Ascending aorta (tissue), 2 donors: ENCODE results near the gene SNX2. TPM values are rescaled to one million over a fixed set of nuclear protein-coding genes. Genes with fewer than 3 reads are reported as not detected.
A peak's percentile ranks its signal among the peaks of the same experiment; 100 is the strongest.

Experiments
- DNase-seq, 2 donors: peaks; one replicate each; pipeline ENCODE4 v3.0.0-alpha.2; 2019; ENCODE audit warnings: low spot score in 2 of 2
- H3K27ac ChIP-seq, 2 donors: fragments of 200-600 bp; sonication (generic); one replicate each; pipeline ENCODE4 v1.5.1; 2016 to 2017; ENCODE audit warnings: mild to moderate bottlenecking in 1 of 2
- H3K27me3 ChIP-seq: fragments of 200-600 bp; sonication (generic); one replicate; pipeline ENCODE4 v1.5.1; 2017
- H3K36me3 ChIP-seq, 2 donors: fragments of 200-600 bp; sonication (generic); one replicate each; pipeline ENCODE4 v1.5.1; 2016
- H3K4me1 ChIP-seq, 2 donors: fragments of 200-600 bp; sonication (generic); one replicate each; pipeline ENCODE4 v1.5.1; 2016 to 2017; ENCODE audit warnings: mild to moderate bottlenecking in 1 of 2
- H3K4me3 ChIP-seq, 2 donors: fragments of 200-600 bp; sonication (generic); one replicate each; pipeline ENCODE4 v1.5.1; 2016 to 2017; ENCODE audit warnings: mild to moderate bottlenecking in 1 of 2
- H3K9me3 ChIP-seq, 2 donors: fragments of 200-600 bp; sonication (generic); one replicate each; pipeline ENCODE4 v1.5.1; 2016
- CTCF ChIP-seq, 3 experiments: fragments of 200-600 bp in 2 of 3; fragments of 450-650 bp in 1 of 3; sonication (generic) in 2 of 3; IDR thresholded peaks; one replicate each; pipeline ENCODE4 v1.5.1; 2016 to 2019; ENCODE audit warnings: antibody characterized with exemption in 3 of 3, mild to moderate bottlenecking in 1 of 3, moderate library complexity in 1 of 3
- intact Hi-C: fragments of 100-400 bp; cut with DNase I; formaldehyde crosslinking; loops from one replicate; pipeline ENCODE4 v1.15.1; 2023
- total RNA-seq: library from RNA; depleted of rRNA; stranded (reverse); fragments of >200 nt; gene quantifications from one replicate; pipeline ENCODE4 v1.1.0, GENCODE V29; 2016

SNX2 gene
- total RNA-seq, 1 donor from 2014 or later = 15.6 TPM

- no peak for DNase-seq
- no peaks in the 10 kb centered on the region for H3K36me3 ChIP-seq
- peak overlapping the region; percentile 90 to 91 for H3K27ac ChIP-seq
- H3K27me3 ChIP-seq = no peaks in the 10 kb centered on the region
- no peak for TF ChIP-seq CTCF (IDR thresholded peaks at IDR 0.05)
- H3K4me1 ChIP-seq = peaks cover 8 to 15% of the 10 kb centered on the region in 2 donors
- intact Hi-C loops = loop anchor here (10.0 kb wide), 1 partner anchor 330 kb away; no protein-coding TSS in a partner anchor
- H3K9me3 ChIP-seq = no peaks in the 10 kb centered on the region
- peak overlapping the region; percentile 77 to 96 for H3K4me3 ChIP-seq
Measured at GRCh38 chr5:122844136-122844909, 69.4 kb downstream of the SNX2 start.

- no peaks in the 10 kb centered on the region for H3K9me3 ChIP-seq
- intact Hi-C loops = loop anchor here (1.0 to 10.0 kb wide), 8 partner anchors 62 to 667 kb away; partner anchors contain the start of genes CSNK1G3, PPIC and PRDM6
- H3K36me3 ChIP-seq = no peaks in the 10 kb centered on the region
- H3K27me3 ChIP-seq = no peaks in the 10 kb centered on the region
- H3K4me3 ChIP-seq = peak overlapping the region; percentile 77 to 96
- peak overlapping the region; percentile 90 to 91 for H3K27ac ChIP-seq
- TF ChIP-seq CTCF (IDR thresholded peaks at IDR 0.05) = no peak
- no peak for DNase-seq
- peaks cover 8 to 15% of the 10 kb centered on the region in 2 donors for H3K4me1 ChIP-seq
Measured at GRCh38 chr5:122844910-122845228, 70.0 kb downstream of the SNX2 start.

- Histone ChIP-seq H3K4me3 (peak within 1 kb of the TSS; percentile 77 to 96), H3K9me3 (no peaks in the 10 kb centered on the region), H3K27me3 (no peaks in the 10 kb centered on the region), H3K4me1 (peaks cover 8 to 15% of the 10 kb centered on the region in 2 donors), H3K27ac (peak within 1 kb of the TSS; percentile 90 to 91), H3K36me3 (no peaks in the 10 kb centered on the region)
- intact Hi-C loops = loop anchor here (1.0 to 10.0 kb wide), 8 partner anchors 62 to 667 kb away; partner anchors contain the start of genes CSNK1G3, PPIC and PRDM6
- TF ChIP-seq CTCF (IDR thresholded peaks at IDR 0.05) = no peak
- DNase-seq = peak; percentile 55 to 90
Measured at GRCh38 chr5:122845229-122846050, 70.6 kb downstream of the SNX2 start, which contains the start of gene SNX24. SNX24 (plus strand) TSS chr5:122845613; CDS start chr5:122845634, 21 bp downstream.

GRCh38 chr5:122846051-122846550 lies 71.2 kb downstream of the SNX2 start:
- H3K27ac ChIP-seq = peak overlapping the region; percentile 90 to 91
- H3K4me1 ChIP-seq = peaks cover 8 to 15% of the 10 kb centered on the region in 2 donors
- no peak for DNase-seq
- intact Hi-C loops = loop anchor here (5.0 to 10.0 kb wide), 7 partner anchors 61 to 666 kb away; partner anchors contain the start of genes CSNK1G3, PPIC and PRDM6
- no peak for TF ChIP-seq CTCF (IDR thresholded peaks at IDR 0.05)
- no peaks in the 10 kb centered on the region for H3K27me3 ChIP-seq
- H3K9me3 ChIP-seq = no peaks in the 10 kb centered on the region
- peak overlapping the region; percentile 77 to 96 for H3K4me3 ChIP-seq
- H3K36me3 ChIP-seq = no peaks in the 10 kb centered on the region

- Histone ChIP-seq H3K9me3 (no peaks in the 10 kb centered on the region), H3K4me3 (no peak overlapping the region), H3K27me3 (no peaks in the 10 kb centered on the region), H3K36me3 (no peaks in the 10 kb centered on the region), H3K4me1 (peaks cover 8 to 15% of the 10 kb centered on the region in 2 donors), H3K27ac (no peak overlapping the region)
- TF ChIP-seq CTCF (IDR thresholded peaks at IDR 0.05) = no peak
- intact Hi-C loops = loop anchor here (5.0 to 10.0 kb wide), 7 partner anchors 60 to 665 kb away; partner anchors contain the start of genes CSNK1G3, PPIC and PRDM6
- no peak for DNase-seq
Measured at GRCh38 chr5:122847687-122848081, 72.8 kb downstream of the SNX2 start.
